GM15510 (cell line): Measurements from ENCODE around the gene SBNO2.

Experiments
- POLR2A ChIP-seq: IDR thresholded peaks from 3 replicates; pipeline ENCODE4 v1.6.1; 2011; ENCODE audit warnings: borderline replicate concordance; ENCODE audit not compliant: insufficient read length; ENCODE audit errors: extremely low read depth

The SBNO2 gene

DNA sequence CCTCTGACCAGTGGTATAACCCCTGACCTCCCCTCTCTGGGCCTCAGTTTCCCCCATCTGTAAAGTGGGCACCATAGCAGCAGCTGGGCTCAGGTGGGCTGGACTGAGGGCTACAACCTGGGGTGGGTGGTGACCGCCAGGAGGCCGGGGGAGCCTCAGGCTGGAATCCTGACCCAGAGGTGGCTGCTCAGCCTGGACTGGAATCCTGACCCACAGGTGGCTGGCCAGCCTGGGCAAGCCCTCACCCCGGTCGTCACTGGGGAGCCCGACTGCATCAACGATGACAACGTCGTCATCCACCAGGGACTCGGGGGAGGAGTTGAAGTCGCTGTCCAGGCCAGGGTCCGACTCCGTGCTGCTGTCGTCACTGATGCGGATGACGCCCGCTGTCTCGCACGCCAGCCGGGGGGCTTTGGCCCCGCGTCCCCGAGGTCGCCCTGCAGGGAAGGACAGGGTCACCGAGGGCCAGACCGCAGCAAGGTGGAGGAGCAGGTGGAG lies 60.0 kb downstream of the SBNO2 start:
- TF ChIP-seq POLR2A, result no peak

DNA sequence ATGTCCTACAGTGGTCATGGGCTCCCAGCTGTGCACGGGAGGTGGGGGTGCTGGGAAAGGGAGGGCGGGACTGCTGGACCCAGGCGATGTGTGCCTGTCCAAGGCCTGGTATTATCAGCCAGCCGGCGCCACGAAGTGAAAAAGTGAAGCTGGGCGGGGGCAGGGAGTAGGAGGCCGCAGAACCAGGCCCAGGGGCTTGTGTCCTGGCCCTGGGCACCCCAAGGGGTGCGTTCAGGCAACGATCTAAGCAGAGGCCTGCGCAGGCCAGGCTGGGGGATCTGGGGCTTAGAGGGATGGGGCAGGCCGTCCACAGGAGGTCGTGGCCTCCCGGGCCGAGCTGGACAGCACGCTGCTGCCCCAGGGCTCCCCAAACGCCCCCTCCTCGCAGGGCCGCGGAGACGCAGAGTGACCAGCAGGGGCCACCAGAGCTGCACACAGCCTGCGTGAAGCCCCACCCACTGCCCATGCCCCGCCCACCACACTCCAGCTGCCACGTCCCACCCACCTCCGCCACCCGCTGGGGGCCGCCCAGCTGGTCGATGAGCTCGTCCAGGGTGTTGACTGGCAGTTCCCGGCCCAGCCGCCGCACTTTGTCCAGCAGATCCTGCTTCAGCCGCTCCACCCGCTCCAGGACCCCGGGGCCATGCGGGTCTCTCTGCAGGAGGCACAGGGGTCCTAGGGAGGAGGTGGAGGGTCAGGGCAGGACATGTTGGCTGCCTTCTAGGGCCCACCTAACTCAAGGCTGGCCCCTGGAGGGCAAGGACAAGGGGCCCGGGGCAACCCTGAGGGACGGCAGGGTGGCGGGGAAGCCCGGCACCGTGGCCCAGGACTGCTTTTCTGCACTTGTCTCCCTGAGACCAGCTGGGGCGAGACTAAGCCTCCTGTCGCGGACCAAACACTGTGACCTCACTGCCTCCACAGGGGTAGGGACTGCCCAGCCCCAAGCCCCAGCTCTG lies 60.8 kb downstream of the SBNO2 start:
- TF ChIP-seq POLR2A, result no peak

DNA sequence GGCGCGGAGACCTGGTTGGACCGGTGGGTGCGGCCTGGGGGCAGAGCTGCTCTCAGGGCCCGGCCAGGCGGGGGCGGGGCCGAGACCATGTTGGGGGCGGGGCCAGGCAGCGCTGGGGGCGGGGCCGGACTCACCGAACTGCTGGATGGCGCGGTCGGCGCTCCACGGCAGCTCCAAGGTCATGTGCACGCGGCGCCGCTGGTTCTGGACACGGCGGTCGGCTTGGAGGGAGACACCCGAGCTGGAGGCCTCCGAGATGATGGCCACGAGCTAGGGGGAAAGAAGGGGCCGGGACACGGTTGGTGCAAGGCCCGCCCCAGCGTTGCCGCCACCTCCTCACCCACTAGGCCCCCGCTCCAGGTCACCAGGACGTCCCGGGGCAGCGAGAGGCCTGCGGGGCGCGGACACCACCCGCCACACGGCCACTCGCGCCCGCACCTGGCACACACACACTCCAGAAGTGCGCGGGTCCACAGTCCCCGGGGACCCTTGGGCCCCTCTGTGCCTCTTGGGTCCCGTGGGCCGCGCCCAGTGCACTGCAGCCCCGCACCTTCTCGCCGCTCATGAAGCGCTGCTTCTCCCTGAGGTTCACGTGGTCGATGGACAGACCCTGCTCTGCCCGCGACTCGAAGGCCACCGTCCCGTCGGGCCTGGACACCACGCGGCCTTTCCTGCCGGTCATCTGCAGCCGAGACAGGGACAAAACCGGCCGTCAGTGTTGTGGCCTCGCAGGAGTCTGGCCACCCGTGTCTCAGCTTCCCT lies 61.6 kb downstream of the SBNO2 start:
- no peak for TF ChIP-seq POLR2A

DNA sequence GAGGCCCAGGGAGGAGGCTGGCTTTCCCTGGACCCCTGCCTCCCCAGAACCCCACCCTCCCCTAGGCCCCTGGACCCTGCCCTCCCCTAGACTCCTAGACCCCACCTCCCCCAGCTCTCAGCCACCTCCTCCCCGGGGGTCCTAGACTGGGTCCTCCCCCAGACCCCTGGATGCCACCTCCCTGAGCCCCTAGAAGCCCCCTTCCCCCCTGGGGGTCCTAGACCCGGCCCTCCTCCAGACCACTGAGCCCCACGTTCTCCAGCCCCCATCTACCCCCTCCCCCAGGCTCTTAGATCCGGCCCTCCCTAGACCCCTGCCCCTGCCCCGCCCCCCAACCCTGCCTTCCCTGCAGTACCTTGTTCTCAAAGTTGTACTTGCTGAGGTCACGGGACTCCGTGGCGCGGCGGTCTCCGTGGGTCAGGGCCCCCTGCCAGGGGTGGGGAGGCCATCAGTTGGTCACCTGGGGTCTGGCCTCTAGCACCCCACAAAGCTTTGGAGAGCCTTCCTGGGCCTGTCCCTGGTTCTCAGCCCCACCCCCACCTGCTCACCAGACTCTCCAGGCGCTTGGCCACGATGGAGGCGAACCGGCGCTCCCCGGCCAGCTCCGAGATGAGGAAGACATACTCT lies 62.3 kb downstream of the SBNO2 start:
- no peak for TF ChIP-seq POLR2A

DNA sequence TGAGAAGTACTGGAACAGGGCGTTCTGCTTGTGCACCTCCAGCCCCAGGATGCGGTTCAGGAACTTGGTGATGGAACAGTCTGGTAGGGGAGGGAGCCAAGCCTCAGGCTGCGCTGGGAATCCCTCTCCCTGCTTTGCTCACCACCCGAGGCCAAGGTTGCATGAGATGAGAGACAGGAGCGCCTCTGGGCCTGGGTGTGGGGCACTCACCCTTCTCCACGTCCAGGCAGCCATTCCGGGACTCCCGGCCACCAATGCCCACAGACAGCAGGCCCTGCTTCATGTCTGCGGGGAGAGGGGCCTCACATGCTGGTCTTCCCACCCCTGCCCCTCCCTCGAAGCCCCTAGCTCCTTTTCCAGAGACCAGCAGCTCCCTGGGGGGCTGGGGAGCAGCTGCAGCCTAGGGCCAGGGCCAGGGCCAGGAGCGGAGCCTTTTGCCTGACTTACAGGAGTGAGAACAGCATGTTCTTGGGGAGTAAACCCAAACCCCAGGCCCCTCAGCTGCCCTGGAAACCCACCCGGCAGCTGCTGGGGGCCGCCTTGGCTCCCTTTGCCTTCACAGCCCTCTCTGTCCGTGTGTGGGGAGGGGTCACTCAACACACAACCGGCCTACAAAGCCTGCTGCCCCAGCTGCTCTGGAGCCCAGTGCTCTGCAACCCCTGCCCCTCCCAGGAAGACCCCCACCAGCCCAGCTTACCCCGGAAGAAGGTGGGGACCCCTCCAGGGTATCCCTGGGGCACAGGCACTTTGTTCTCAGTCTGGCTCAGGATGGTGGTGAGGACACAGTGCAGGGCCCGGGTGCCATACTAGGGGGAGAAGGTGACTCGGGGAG lies 63.0 kb downstream of the SBNO2 start:
- TF ChIP-seq POLR2A, result no peak

DNA sequence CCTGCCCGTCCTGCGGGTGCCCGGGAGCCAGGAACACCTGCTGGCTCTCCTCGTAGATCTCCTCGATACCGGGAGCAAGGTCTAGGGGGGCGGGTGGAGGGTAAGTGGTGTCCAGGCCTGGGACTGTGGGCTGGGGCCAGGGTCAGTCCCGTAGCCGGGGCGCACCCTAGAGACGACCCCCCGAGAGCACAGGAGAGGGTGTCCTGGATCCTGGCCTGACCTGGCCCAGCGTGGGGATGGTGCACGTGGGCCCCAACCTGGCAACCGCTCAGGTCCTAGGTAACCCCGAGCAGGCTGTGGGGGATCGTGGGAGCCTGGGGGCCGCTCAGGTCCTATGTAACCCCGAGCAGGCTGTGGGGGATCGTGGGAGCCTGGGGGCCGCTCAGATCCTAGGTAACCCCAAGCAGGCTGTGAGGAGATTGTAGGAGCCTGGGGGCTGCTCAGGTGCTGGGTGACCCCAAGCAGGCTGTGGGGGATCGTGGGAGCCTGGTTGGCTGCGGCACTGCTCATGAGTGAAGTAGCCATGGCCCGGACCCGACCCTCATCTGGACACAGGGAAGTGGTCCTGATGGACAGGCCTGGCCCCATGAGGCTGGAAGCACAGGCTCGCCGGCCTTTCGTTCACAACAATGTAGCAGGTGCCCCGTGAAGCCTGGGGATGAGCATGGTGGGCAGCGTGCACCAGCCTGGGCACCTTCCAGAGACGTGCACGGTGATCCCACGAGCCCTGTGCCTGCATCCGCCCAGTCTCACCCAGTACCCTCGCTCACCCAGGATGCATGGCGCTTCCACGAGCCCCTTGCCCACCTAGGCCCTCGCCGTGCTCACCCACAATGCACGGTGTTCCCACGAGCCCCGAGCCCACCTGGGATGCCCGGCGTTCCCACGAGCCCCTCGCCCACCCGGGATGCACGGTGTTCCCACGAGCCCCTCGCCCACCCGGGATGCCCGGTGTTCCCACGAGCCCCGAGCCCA lies 64.1 kb downstream of the SBNO2 start:
- no peak for TF ChIP-seq POLR2A

DNA sequence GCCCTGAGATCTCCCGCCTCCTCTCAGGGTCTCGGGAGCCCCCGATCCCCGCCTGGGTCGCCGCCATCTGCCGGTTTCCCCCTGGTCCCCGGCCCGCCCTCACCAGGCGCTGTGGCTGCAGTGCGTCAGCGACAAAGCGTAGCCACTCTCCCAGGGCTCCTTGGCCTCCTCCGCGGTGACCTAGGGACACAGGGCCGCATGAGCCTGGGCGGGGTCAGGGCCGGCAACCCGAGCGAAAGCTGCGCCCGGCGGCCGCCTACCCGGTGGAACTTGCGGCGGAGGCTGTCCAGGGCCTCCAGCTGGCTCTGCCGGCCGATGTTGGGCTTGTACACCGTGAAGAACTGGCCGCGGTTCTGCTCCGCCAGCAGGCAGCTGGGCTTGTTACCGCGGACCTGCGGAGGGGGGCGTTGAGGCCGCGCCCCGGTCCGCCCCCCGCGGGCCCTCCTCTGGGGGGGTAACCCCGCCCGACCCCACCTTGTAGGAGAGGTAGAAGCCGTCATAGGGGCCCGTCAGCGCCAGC lies 65.0 kb downstream of the SBNO2 start:
- TF ChIP-seq POLR2A, result no peak

DNA sequence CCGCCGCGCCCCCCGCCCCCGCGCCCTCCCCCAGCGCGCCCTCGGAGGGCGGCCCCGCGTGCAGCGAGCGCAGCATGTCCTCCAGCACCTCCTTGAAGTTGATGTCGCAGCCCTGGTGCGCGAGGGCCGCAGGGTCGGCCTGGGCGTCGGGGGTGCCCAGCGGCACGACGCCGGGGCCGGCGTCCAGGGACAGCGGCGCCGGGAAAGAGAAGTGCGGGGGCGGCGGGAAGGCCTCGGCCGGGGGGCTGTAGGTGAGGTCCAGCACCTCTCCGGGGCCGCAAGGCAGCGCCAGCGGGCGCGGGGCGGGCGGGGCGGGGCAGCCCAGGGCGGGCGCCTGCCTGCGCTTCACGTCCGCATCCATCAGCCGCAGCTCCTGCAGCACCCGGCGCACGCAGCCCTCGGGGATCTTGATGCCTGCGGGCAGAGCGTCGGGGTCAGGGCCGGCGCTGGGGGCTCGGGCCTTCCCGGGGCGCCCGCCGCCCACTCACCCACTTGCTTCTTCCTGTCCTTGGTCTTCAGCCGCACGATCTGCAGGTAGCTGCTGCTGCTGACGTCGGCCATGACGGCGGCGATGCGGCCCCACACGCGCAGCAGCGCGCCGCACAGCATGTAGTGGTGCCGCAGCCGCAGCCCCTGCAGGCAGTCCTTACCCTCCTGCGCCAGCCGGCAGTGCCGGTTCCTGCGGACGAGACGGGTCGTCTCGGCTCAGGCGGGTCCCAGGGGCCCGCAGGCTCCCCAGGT lies 65.6 kb downstream of the SBNO2 start:
- no peak for TF ChIP-seq POLR2A

DNA sequence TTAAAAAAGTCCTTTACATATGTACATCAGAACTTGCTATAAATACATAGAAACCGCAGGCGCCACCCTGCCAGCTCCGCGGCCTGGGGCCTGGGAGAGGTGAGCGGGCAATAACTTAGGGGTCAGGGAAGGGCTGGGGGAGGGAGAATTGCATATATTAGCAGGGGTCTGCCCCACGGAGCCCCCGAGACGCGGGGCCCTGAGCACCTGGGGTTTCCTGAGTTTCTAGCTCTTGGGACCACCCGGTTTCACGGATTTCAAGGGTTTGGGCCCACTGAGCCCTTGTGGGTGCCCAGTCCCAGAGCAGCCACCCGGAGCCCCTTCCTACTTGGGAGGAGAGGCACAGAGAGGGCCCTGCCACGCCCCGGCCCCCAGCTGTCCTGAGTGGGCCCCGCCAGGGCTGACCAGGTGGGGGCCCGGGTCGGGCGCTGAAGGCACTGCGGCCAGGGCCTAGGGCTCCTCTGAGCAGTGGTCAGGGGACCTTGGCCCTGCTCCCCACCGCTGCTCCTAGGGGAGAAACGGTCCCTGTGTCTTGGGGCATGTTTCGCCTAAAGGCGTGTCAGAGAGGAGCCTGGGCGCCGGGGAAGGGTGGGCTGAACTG lies 66.3 kb downstream of the SBNO2 start:
- no peak for TF ChIP-seq POLR2A

DNA sequence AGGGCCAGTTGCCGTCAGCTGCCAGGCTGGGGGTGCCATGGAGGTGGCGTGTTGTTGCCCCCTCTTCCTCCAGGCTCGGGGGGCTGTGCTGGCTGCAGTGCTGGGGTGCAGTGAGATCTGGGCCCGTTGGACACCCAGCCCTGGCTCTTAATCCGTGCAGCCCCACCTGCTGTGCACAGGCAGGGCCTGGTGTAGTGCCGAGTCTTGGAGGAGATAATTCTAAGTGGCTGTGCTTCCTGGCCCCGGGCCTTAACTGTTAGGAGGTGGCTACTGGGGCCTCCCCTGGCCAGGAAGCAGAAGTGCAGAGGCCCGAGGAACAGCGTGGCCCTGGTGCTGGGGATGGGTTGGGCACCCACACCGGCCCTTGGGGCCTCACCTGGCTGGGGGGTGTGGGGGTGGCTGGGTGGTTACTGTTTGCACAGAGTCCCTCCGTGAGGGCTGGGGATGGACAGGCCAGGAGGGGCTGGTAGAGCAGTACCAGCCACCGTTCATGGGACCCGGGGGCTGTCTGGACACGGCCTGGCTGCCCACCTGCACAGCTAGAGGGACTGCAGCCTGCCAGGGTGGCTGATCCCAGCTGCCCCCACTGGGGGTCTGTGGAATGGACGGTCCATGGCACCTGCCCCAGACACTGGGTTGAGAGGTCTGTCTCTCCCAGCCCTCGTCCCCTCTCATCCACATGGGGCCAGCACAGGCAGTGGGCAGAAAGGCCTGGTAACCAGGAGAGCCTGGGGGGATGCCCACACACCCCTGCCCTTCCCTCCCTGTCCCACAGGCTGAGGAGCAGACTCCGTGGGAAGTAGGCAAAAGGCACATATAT lies 67.0 kb downstream of the SBNO2 start:
- TF ChIP-seq POLR2A, result peak; percentile 11
